Neural cell (in vitro differentiated cells): ENCODE data around the gene CFAP61. TPM values are rescaled to one million over a fixed set of nuclear protein-coding genes. Genes with fewer than 3 reads are reported as not detected.
"Not testable (repeated sequence)": the region's sequence is repeated elsewhere in the genome, so short reads cannot be mapped to it uniquely, and the experiment has no call there.

Experiments
- H2AFZ ChIP-seq: fragments of 200-600, 300-800 bp; sonication (generic), shearing (Covaris generic); 2 replicates; pipeline ENCODE4 v1.6.0; 2014; ENCODE audit warnings: low read depth, mild to moderate bottlenecking, antibody characterized with exemption, low read length, moderate library complexity
- H3F3A ChIP-seq: fragments of 200-600 bp; shearing (Covaris generic); 2 replicates; pipeline ENCODE4 v1.6.1; 2016; ENCODE audit warnings: mild to moderate bottlenecking, moderate library complexity, mixed read lengths, antibody characterized with exemption, low read length; ENCODE audit not compliant: insufficient read depth, poor library complexity, severe bottlenecking
- H3K27ac ChIP-seq: fragments of 200-600, 300-800 bp; sonication (generic), shearing (Covaris generic); 2 replicates; pipeline ENCODE4 v1.5.1; 2014; ENCODE audit warnings: mild to moderate bottlenecking, low read length, moderate library complexity
- H3K27me3 ChIP-seq: fragments of 300-800, 200-600 bp; sonication (generic), shearing (Covaris generic); 2 replicates; pipeline ENCODE4 v1.6.0; 2014; ENCODE audit warnings: mild to moderate bottlenecking, low read depth, low read length, moderate library complexity; ENCODE audit not compliant: insufficient read depth
- H3K36me3 ChIP-seq: fragments of 300-800, 200-600 bp; sonication (generic), shearing (Covaris generic); 2 replicates; pipeline ENCODE4 v1.5.1; 2014; ENCODE audit warnings: mild to moderate bottlenecking, antibody characterized with exemption, low read length, moderate library complexity; ENCODE audit not compliant: insufficient read depth
- H3K4me2 ChIP-seq: fragments of 300-800, 200-600 bp; sonication (generic), shearing (Covaris generic); 2 replicates; pipeline ENCODE4 v1.6.0; 2014; ENCODE audit warnings: mild to moderate bottlenecking, low read length
- H3K4me3 ChIP-seq: fragments of 300-800, 200-600 bp; sonication (generic), shearing (Covaris generic); 2 replicates; pipeline ENCODE4 v1.5.1; 2014; ENCODE audit warnings: mild to moderate bottlenecking, low read length, moderate library complexity
- H3K79me2 ChIP-seq: fragments of 200-600 bp; shearing (Covaris generic); replicated peaks from 2 replicates; pipeline ENCODE4 v1.6.0; 2014; ENCODE audit warnings: mild to moderate bottlenecking, low read length, moderate library complexity; ENCODE audit not compliant: insufficient read depth
- H3K9ac ChIP-seq: fragments of 300-800, 200-600 bp; sonication (generic), shearing (Covaris generic); 2 replicates; pipeline ENCODE4 v1.6.1; 2016; ENCODE audit warnings: mild to moderate bottlenecking, low read length, mixed read lengths
- H3K9me2 ChIP-seq: fragments of 200-600 bp; shearing (Covaris generic); 2 replicates; pipeline ENCODE4 v1.6.1; 2016; ENCODE audit warnings: mild to moderate bottlenecking, low read length, mixed read lengths; ENCODE audit not compliant: insufficient read depth
- H3K9me3 ChIP-seq: fragments of 200-600, 300-800 bp; sonication (generic), shearing (Covaris generic); 2 replicates; pipeline ENCODE4 v1.6.1; 2016; ENCODE audit warnings: mild to moderate bottlenecking, mixed run types, low read length, moderate library complexity, mixed read lengths
- H4K20me1 ChIP-seq: fragments of 200-600 bp; shearing (Covaris generic); 2 replicates; pipeline ENCODE4 v1.6.1; 2016; ENCODE audit warnings: mild to moderate bottlenecking, mixed run types; ENCODE audit not compliant: insufficient read depth
- EP300 ChIP-seq: fragments of 450-650 bp; conservative IDR thresholded peaks from 2 replicates; pipeline ENCODE4 v1.6.1; 2014; ENCODE audit warnings: antibody characterized with exemption, mild to moderate bottlenecking, moderate library complexity; ENCODE audit not compliant: poor library complexity, severe bottlenecking
- EZH2 ChIP-seq: fragments of 200-600, 300-800 bp; shearing (Covaris generic), sonication (generic); IDR thresholded peaks from 2 replicates; pipeline ENCODE4 v1.6.1; 2014; ENCODE audit warnings: antibody characterized with exemption, low read length, borderline replicate concordance, mild to moderate bottlenecking; ENCODE audit not compliant: insufficient read depth, poor library complexity, severe bottlenecking
- MXI1 ChIP-seq: fragments of 450-650 bp; conservative IDR thresholded peaks from 2 replicates; pipeline ENCODE4 v1.6.1; 2014; ENCODE audit warnings: antibody characterized with exemption, mild to moderate bottlenecking; ENCODE audit not compliant: poor library complexity, severe bottlenecking
- POLR2AphosphoS5 ChIP-seq: IDR thresholded peaks from 2 replicates; pipeline ENCODE4 v1.6.1; 2012
- RAD21 ChIP-seq: fragments of 450-650 bp; conservative IDR thresholded peaks from 2 replicates; pipeline ENCODE4 v1.6.1; 2014; ENCODE audit warnings: antibody characterized with exemption, mild to moderate bottlenecking, moderate library complexity
- SMC3 ChIP-seq: fragments of 450-650 bp; conservative IDR thresholded peaks from 2 replicates; pipeline ENCODE4 v1.6.1; 2014; ENCODE audit warnings: antibody characterized with exemption, mild to moderate bottlenecking, moderate library complexity; ENCODE audit not compliant: poor library complexity
- TAF1 ChIP-seq: IDR thresholded peaks from 2 replicates; pipeline ENCODE4 v1.6.1; 2012; ENCODE audit warnings: low read depth
- polyA plus RNA-seq: library from polyadenylated mRNA; depleted of rRNA; stranded (reverse); fragments of >200 nt; gene quantifications from 2 replicates; pipeline ENCODE4 v1.2.3, GENCODE V29; 2014
- TF ChIP-seq, protein P1 (sequence below): IDR thresholded peaks from 2 replicates; pipeline ENCODE4 v1.6.1; 2012; ENCODE audit warnings: borderline replicate concordance
- TF ChIP-seq, protein P2 (sequence below): fragments of 450-650 bp; IDR thresholded peaks from 2 replicates; pipeline ENCODE4 v1.5.1; 2014; ENCODE audit warnings: antibody characterized with exemption, mild to moderate bottlenecking, moderate library complexity; ENCODE audit not compliant: poor library complexity, severe bottlenecking

Gene CFAP61
- polyA plus RNA-seq, 1 donor from 2014 or later = 0.42 TPM

DNA sequence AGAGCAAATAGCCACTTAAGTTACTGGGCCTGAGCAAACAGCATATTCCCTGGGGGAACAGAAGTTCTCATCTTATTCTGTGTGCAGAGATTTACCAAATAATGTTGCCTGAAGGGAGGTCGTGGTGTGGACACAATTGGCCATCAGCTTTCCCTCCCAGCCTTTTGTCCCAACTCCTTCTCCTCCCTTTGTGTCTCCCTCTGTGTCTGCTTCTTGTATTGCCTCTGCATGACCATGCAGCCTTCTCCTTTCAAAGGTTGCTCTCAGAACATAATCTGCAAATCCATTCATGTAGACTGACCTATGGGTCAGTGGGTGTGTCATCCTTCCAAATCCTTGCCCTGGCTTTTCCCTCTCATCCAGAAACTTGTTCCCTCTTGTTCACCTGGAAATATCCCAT, 165.3 kb downstream of the CFAP61 start:
- no peaks in the 10 kb centered on the region for H3K36me3 ChIP-seq
- H3F3A ChIP-seq = no peaks in the 10 kb centered on the region
- no peak overlapping the region for H3K27ac ChIP-seq
- H3K4me2 ChIP-seq = no peak overlapping the region
- no peaks in the 10 kb centered on the region for H3K9me2 ChIP-seq
- no peaks in the 10 kb centered on the region for H3K79me2 ChIP-seq
- no peak overlapping the region for H2AFZ ChIP-seq
- no peaks in the 10 kb centered on the region for H4K20me1 ChIP-seq
- no peak overlapping the region for H3K9ac ChIP-seq
- H3K9me3 ChIP-seq = no peaks in the 10 kb centered on the region
- no peak for TF ChIP-seq RAD21
- no peak for TF ChIP-seq EP300
- TF ChIP-seq POLR2AphosphoS5 = no peak
- TF ChIP-seq, protein P1, sequence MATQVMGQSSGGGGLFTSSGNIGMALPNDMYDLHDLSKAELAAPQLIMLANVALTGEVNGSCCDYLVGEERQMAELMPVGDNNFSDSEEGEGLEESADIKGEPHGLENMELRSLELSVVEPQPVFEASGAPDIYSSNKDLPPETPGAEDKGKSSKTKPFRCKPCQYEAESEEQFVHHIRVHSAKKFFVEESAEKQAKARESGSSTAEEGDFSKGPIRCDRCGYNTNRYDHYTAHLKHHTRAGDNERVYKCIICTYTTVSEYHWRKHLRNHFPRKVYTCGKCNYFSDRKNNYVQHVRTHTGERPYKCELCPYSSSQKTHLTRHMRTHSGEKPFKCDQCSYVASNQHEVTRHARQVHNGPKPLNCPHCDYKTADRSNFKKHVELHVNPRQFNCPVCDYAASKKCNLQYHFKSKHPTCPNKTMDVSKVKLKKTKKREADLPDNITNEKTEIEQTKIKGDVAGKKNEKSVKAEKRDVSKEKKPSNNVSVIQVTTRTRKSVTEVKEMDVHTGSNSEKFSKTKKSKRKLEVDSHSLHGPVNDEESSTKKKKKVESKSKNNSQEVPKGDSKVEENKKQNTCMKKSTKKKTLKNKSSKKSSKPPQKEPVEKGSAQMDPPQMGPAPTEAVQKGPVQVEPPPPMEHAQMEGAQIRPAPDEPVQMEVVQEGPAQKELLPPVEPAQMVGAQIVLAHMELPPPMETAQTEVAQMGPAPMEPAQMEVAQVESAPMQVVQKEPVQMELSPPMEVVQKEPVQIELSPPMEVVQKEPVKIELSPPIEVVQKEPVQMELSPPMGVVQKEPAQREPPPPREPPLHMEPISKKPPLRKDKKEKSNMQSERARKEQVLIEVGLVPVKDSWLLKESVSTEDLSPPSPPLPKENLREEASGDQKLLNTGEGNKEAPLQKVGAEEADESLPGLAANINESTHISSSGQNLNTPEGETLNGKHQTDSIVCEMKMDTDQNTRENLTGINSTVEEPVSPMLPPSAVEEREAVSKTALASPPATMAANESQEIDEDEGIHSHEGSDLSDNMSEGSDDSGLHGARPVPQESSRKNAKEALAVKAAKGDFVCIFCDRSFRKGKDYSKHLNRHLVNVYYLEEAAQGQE = no peak
- TF ChIP-seq EZH2 = no peak
- TF ChIP-seq, protein P2, sequence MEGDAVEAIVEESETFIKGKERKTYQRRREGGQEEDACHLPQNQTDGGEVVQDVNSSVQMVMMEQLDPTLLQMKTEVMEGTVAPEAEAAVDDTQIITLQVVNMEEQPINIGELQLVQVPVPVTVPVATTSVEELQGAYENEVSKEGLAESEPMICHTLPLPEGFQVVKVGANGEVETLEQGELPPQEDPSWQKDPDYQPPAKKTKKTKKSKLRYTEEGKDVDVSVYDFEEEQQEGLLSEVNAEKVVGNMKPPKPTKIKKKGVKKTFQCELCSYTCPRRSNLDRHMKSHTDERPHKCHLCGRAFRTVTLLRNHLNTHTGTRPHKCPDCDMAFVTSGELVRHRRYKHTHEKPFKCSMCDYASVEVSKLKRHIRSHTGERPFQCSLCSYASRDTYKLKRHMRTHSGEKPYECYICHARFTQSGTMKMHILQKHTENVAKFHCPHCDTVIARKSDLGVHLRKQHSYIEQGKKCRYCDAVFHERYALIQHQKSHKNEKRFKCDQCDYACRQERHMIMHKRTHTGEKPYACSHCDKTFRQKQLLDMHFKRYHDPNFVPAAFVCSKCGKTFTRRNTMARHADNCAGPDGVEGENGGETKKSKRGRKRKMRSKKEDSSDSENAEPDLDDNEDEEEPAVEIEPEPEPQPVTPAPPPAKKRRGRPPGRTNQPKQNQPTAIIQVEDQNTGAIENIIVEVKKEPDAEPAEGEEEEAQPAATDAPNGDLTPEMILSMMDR = no peak
- no peak for TF ChIP-seq MXI1
- TF ChIP-seq SMC3 = no peak
- no peak for TF ChIP-seq TAF1
- H3K27me3 ChIP-seq = no peaks in the 10 kb centered on the region
- no peak overlapping the region for H3K4me3 ChIP-seq

DNA sequence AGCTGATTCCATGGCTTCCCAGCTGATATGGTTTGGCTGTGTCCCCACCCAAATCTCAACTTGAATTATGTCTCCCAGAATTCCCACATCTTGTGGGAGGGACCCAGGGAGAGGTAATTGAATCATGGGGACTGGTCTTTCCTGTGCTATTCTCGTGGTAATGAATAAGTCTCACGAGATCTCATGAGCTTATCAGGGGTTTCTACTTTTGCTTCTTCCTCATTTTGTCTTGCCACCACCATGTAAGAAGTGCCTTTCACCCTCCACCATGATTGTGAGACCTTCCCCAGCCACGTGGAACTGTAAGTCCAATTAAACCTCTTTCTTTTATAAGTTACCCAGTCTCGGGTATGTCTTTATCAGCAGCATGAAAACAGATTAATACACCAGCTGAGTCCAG, 165.8 kb downstream of the CFAP61 start:
- not testable (repeated sequence) for H3K9me2 ChIP-seq, H3K4me2 ChIP-seq, H3F3A ChIP-seq, H3K36me3 ChIP-seq, H2AFZ ChIP-seq, H3K9me3 ChIP-seq, H3K4me3 ChIP-seq, H3K27ac ChIP-seq, H3K27me3 ChIP-seq, H3K9ac ChIP-seq, H4K20me1 ChIP-seq, H3K79me2 ChIP-seq

DNA sequence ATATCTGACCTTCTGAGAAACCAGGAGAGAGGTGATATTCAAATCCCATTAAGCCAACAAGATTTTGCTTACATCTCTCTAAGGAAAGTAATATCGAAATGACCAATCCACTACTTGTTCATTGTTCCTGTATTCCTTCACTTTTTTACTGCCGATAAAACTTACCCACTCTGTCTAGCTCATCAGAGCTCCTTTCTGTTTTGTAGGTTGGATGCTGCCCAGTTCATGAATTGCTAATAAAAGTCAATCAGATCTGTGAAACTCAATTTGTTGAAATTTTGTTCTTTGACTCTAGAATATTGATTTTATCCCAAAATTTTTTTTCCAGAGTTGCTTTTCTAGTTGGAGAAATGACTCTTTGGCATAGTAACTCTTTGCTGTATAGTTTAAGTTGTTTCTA, 166.7 kb downstream of the CFAP61 start:
- no peaks in the 10 kb centered on the region for H3K27me3 ChIP-seq
- no peaks in the 10 kb centered on the region for H3K9me2 ChIP-seq
- H3K9me3 ChIP-seq = no peaks in the 10 kb centered on the region
- H4K20me1 ChIP-seq = no peaks in the 10 kb centered on the region
- H3F3A ChIP-seq = no peaks in the 10 kb centered on the region
- no peaks in the 10 kb centered on the region for H3K79me2 ChIP-seq
- H3K4me2 ChIP-seq = no peak overlapping the region
- TF ChIP-seq EP300 (no peak), SMC3 (no peak), TAF1 (no peak), POLR2AphosphoS5 (no peak), RAD21 (no peak), MXI1 (no peak), EZH2 (no peak)
- TF ChIP-seq, protein P1 = no peak
- TF ChIP-seq, protein P2 = no peak
- H2AFZ ChIP-seq = no peak overlapping the region
- H3K9ac ChIP-seq = no peak overlapping the region
- no peaks in the 10 kb centered on the region for H3K36me3 ChIP-seq
- H3K27ac ChIP-seq = no peak overlapping the region
- H3K4me3 ChIP-seq = no peak overlapping the region
